ENCODE measurements around the gene FAAP100.

FAAP100 gene

GRCh38 chr17:81580481-81580880 is 28.3 kb upstream of the FAAP100 start:
- TF ChIP-seq CTCF (IDR thresholded peaks at IDR 0.05; ENCODE audit: low read length, missing control alignments), result no peak
- H3K4me3 ChIP-seq (replicated peaks; ENCODE audit: low read depth, low read length), result no peak overlapping the region
- DNase-seq (ENCODE audit: low read depth), result no peak

GRCh38 chr17:81579821-81580321 is 27.7 kb upstream of the FAAP100 start:
- no peak overlapping the region for H3K4me3 ChIP-seq (replicated peaks; ENCODE audit: low read depth, low read length)
- no peak for TF ChIP-seq CTCF (IDR thresholded peaks at IDR 0.05; ENCODE audit: low read length, missing control alignments)
- peak; percentile 69 for DNase-seq (ENCODE audit: low read depth)

- no peak for TF ChIP-seq CTCF (IDR thresholded peaks at IDR 0.05; ENCODE audit: low read length, missing control alignments)
Observed at GRCh38 chr17:81579298-81579697, 27.1 kb upstream of the FAAP100 start.

GRCh38 chr17:81578561-81579225 is 26.5 kb upstream of the FAAP100 start:
- no peak overlapping the region for H3K4me3 ChIP-seq (replicated peaks; ENCODE audit: low read depth, low read length)
- DNase-seq (ENCODE audit: low read depth), result no peak
- TF ChIP-seq CTCF (IDR thresholded peaks at IDR 0.05; ENCODE audit: low read length, missing control alignments), result no peak

More at GRCh38 chr17:81579298-81579697, 27.1 kb upstream of the FAAP100 start:
- no peak for DNase-seq (ENCODE audit: low read depth)
- H3K4me3 ChIP-seq (replicated peaks; ENCODE audit: low read depth, low read length), result no peak overlapping the region

GRCh38 chr17:81578038-81578441 is 25.9 kb upstream of the FAAP100 start:
- H3K4me3 ChIP-seq (replicated peaks; ENCODE audit: low read depth, low read length), result no peak overlapping the region
- no peak for TF ChIP-seq CTCF (IDR thresholded peaks at IDR 0.05; ENCODE audit: low read length, missing control alignments)
- peak; percentile 57 for DNase-seq (ENCODE audit: low read depth)

GRCh38 chr17:81577278-81578000 is 25.3 kb upstream of the FAAP100 start:
- TF ChIP-seq CTCF (IDR thresholded peaks at IDR 0.05; ENCODE audit: low read length, missing control alignments), result no peak
- no peak overlapping the region for H3K4me3 ChIP-seq (replicated peaks; ENCODE audit: low read depth, low read length)
- peak; percentile 42 for DNase-seq (ENCODE audit: low read depth)

Measured in fibroblast of pulmonary artery (primary cell).